GM13977 (cell line): ENCODE results near the gene KRTAP2-3.
"Not testable (repeated sequence)": the region's sequence is repeated elsewhere in the genome, so short reads cannot be mapped to it uniquely, and the experiment has no call there.

Experiments used
- DNase-seq: peaks from one replicate; pipeline ENCODE4 v3.0.0; 2012; ENCODE audit warnings: low spot score
- CTCF ChIP-seq: IDR thresholded peaks from 2 replicates; pipeline ENCODE4 v1.5.1; 2012; ENCODE audit warnings: mild to moderate bottlenecking, control low read depth; ENCODE audit not compliant: insufficient read depth; ENCODE audit errors: extremely low read depth, missing control alignments
- in situ Hi-C: fragments of 300-500 bp; cut with MboI; formaldehyde crosslinking; loops from one replicate; pipeline ENCODE4 v1.12.0; 2022; ENCODE audit warnings: low sequenced_read_pairs, low pct_unique_long_range_greater_than_20kb, mixed read lengths, inconsistent platforms; ENCODE audit not compliant: unreplicated experiment

KRTAP2-3 gene

GRCh38 chr17:41037853-41038350 lies 22.0 kb downstream of the KRTAP2-3 start:
- in situ Hi-C loops: no loop called here
- DNase-seq: no peak
- no peak for TF ChIP-seq CTCF

GRCh38 chr17:41034346-41034935 lies 25.5 kb downstream of the KRTAP2-3 start, which contains the start of gene KRTAP1-3:
KRTAP1-3 (minus strand) TSS chr17:41034874; CDS start chr17:41034821, 53 bp downstream.
- DNase-seq, in situ Hi-C loops: not testable (repeated sequence)

DNA sequence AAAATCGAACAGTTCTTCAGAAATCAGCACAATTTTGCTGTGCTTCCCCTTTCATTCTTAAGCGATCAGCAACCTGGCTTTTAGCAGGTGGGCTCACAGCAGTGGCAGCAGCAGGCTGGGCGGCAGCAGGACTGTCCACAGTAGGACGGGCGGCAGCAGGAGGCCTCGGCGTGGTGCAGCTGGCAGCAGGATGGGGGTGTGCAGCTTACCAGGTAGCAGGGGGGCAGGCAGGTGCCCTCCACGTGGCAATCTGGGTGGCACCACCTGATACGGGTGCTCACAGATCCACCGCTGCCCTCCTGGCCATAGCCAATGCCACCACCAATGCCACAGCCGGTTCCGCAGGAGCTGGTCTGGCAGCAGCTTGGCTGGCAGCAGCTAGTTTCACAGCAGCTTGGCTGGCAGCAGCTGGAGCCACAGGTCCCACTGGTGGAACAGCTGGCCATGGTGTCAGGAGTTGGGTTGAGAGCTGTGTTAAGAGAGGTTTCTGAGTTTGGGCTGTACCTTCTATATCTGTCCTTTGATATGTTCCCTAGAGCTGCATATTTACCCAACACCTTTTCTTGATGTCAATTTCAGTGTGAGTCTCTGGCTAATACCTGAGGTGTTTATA lies 30.2 kb downstream of the KRTAP2-3 start, which contains the start of gene KRTAP1-4:
KRTAP1-4 (minus strand) TSS at position 563 of the 613 bp plus-strand sequence; CDS start at position 446, 117 bp downstream.
- in situ Hi-C loops: no loop called here
- no peak for TF ChIP-seq CTCF
- DNase-seq: no peak

DNA sequence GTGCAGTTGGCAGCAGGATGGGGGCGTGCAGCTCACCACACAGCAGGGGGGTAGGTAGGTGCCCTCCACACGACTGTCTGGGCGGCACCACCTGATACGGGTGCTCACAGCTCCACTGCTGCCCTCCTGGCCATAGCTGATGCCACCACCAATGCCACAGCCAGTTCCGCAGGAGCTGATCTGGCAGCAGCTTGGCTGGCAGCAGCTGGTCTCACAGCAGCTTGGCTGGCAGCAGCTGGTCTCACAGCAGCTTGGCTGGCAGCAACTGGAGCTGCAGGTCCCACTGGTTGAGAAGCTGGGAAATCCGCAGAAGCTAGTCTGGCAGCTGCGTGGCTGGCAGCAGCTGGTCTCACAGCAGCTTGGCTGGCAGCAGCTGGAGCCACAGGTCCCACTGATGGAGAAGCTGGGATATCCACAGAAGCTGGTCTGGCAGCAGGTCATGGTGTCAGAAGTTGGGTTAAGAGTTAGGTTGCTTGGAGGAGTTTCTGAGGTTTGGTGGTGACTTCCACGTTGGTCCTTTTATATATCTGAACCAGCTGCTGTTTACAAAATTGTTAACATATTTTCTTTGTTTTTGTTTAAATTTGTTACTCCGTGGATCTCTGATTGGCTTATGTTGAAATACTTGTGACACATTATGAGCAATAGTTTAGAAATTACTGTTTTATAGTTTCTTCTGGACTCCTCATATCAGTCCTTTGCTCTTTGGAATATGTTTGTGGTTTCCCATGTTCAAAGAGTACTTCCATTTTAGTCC lies 33.0 kb downstream of the KRTAP2-3 start, which contains the start of gene KRTAP1-5:
KRTAP1-5 (minus strand) TSS at position 494 of the 757 bp plus-strand sequence; CDS start at position 441, 53 bp downstream.
- in situ Hi-C loops: no loop called here
- TF ChIP-seq CTCF: no peak
- DNase-seq: no peak

- in situ Hi-C loops: no loop called here
- DNase-seq: no peak
- no peak for TF ChIP-seq CTCF
Observed at GRCh38 chr17:41024697-41025096, 35.2 kb downstream of the KRTAP2-3 start.

GRCh38 chr17:41020336-41020735 lies 39.6 kb downstream of the KRTAP2-3 start:
- DNase-seq: no peak
- in situ Hi-C loops: no loop called here
- no peak for TF ChIP-seq CTCF

DNA sequence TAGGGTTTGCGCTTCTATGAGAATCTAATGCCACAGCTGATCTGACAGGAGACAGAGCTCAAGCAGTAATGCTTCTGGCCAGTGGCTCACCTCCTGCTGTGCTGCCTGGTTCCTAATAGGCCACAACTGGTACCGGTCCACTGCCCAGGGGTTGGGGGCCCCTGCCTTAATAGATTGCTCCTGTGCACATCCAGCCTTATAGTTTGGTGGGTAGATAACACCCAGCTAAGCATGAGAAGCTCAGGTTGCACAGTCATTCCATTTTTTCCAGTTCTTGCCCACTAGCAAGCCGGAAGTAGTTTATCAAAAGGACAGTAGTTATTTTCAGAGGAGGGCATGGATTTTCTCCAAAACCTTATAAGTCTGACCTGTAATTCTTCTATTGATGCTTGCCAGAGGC lies 40.5 kb downstream of the KRTAP2-3 start:
- in situ Hi-C loops: no loop called here
- no peak for DNase-seq
- no peak for TF ChIP-seq CTCF
